IMR-90 (cell line): Measurements from ENCODE around the gene NEDD1. TPM values are rescaled to one million over a fixed set of nuclear protein-coding genes. Genes with fewer than 3 reads are reported as not detected.

Experiments
- ATAC-seq: fragments of 200-7000 bp; cut with Tn5 transposase; 2 replicates; pipeline ENCODE4 v1.9.1; 2020; ENCODE audit warnings: low read depth, mild to moderate bottlenecking, moderate library complexity
- BruUV-seq: library from RNA; stranded (reverse); fragments of 400-500 nt; replicated peaks from 2 replicates; lab custom pipeline; 2021; lab: Mats Ljungman, UMichigan
- CTCF ChIA-PET: fragments of 300-600 bp; formaldehyde crosslinking; extraction: SDS; loops from one replicate; lab custom pipeline; 2021; ENCODE audit warnings: antibody characterized with exemption; lab: Yijun Ruan, JAX
- POLR2A ChIA-PET: fragments of 300-600 bp; sonication (Branson Sonifier 250); formaldehyde crosslinking; loops from one replicate; lab custom pipeline; 2022; ENCODE audit warnings: antibody characterized with exemption; ENCODE audit not compliant: unreplicated experiment; lab: Charles Lee
- DNase-seq: peaks from one replicate; pipeline ENCODE4 v3.0.0; 2013
- H2AFZ ChIP-seq: replicated peaks from 2 replicates; pipeline ENCODE3; 2013; ENCODE audit warnings: low read length, mild to moderate bottlenecking; ENCODE audit not compliant: poor library complexity
- H2AK5ac ChIP-seq: 2 replicates; pipeline ENCODE4 v1.6.1; 2013; ENCODE audit warnings: low read depth, low read length, inconsistent platforms
- H2AK9ac ChIP-seq: replicated peaks from 2 replicates; pipeline ENCODE3; 2013; ENCODE audit warnings: mild to moderate bottlenecking, low read depth, low read length, moderate library complexity; ENCODE audit not compliant: poor library complexity
- H2BK120ac ChIP-seq: 2 replicates; pipeline ENCODE4 v1.6.1; 2013; ENCODE audit warnings: low read depth, low read length, inconsistent platforms
- H2BK15ac ChIP-seq: 3 replicates; pipeline ENCODE4 v1.6.1; 2013; ENCODE audit warnings: low read depth, low read length, inconsistent platforms
- H2BK20ac ChIP-seq: 2 replicates; pipeline ENCODE4 v1.6.1; 2013; ENCODE audit warnings: low read depth, mild to moderate bottlenecking, inconsistent platforms, low read length, moderate library complexity
- H2BK5ac ChIP-seq: 2 replicates; pipeline ENCODE4 v1.6.1; 2013; ENCODE audit warnings: mild to moderate bottlenecking, low read depth, low read length, inconsistent platforms; ENCODE audit not compliant: poor library complexity, severe bottlenecking
- H3K14ac ChIP-seq: replicated peaks from 2 replicates; pipeline ENCODE4 v1.6.1; 2013; ENCODE audit warnings: low read depth, low read length, inconsistent platforms
- H3K18ac ChIP-seq: 2 replicates; pipeline ENCODE4 v1.6.1; 2013; ENCODE audit warnings: low read depth, low read length, control low read depth
- H3K23ac ChIP-seq: 2 replicates; pipeline ENCODE4 v1.6.1; 2013; ENCODE audit warnings: low read depth, low read length, inconsistent platforms
- H3K27ac ChIP-seq: 2 replicates; pipeline ENCODE4 v1.5.1; 2013; ENCODE audit warnings: mild to moderate bottlenecking, control low read depth, low read length; ENCODE audit not compliant: insufficient read depth
- H3K27me3 ChIP-seq: 2 replicates; pipeline ENCODE4 v1.6.1; 2013; ENCODE audit warnings: low read length; ENCODE audit not compliant: control insufficient read depth, insufficient read depth
- H3K36me3 ChIP-seq: 2 replicates; pipeline ENCODE4 v1.6.1; 2013; ENCODE audit warnings: low read length, mixed read lengths; ENCODE audit not compliant: control insufficient read depth, insufficient read depth
- H3K4ac ChIP-seq: 2 replicates; pipeline ENCODE4 v1.6.1; 2013; ENCODE audit warnings: low read depth, low read length, inconsistent platforms
- H3K4me1 ChIP-seq: 2 replicates; pipeline ENCODE4 v1.6.1; 2013; ENCODE audit warnings: low read length, mixed read lengths; ENCODE audit not compliant: control insufficient read depth, insufficient read depth
- H3K4me2 ChIP-seq: 2 replicates; pipeline ENCODE4 v1.6.1; 2013; ENCODE audit warnings: low read depth, mild to moderate bottlenecking, control low read depth, low read length, moderate library complexity
- H3K4me3 ChIP-seq: 2 replicates; pipeline ENCODE4 v1.5.1; 2013; ENCODE audit warnings: low read depth, mild to moderate bottlenecking, control low read depth, low read length, moderate library complexity; ENCODE audit not compliant: insufficient read depth
- H3K56ac ChIP-seq: 2 replicates; pipeline ENCODE4 v1.6.1; 2013; ENCODE audit warnings: low read length, inconsistent platforms; ENCODE audit not compliant: insufficient read depth; ENCODE audit errors: extremely low read depth
- H3K79me1 ChIP-seq, 2 experiments: 2 replicates each; pipeline ENCODE4 v1.6.1; 2013; ENCODE audit warnings: low read length in 2 of 2, inconsistent platforms in 1 of 2, low read depth in 1 of 2
- H3K9ac ChIP-seq: 2 replicates; pipeline ENCODE4 v1.6.1; 2013; ENCODE audit warnings: low read depth, low read length, control low read depth
- H3K9me1 ChIP-seq: 2 replicates; pipeline ENCODE4 v1.6.1; 2013; ENCODE audit warnings: low read length, inconsistent platforms; ENCODE audit not compliant: insufficient read depth
- H3K9me3 ChIP-seq: 2 replicates; pipeline ENCODE4 v1.6.1; 2013; ENCODE audit warnings: low read length; ENCODE audit not compliant: control insufficient read depth, insufficient read depth
- H4K20me1 ChIP-seq: 2 replicates; pipeline ENCODE4 v1.6.1; 2013; ENCODE audit warnings: low read length, inconsistent platforms; ENCODE audit not compliant: insufficient read depth
- H4K5ac ChIP-seq: 2 replicates; pipeline ENCODE4 v1.6.1; 2013; ENCODE audit warnings: mild to moderate bottlenecking, low read depth, low read length, control low read depth
- H4K8ac ChIP-seq, 2 experiments: 2 replicates each; pipeline ENCODE4 v1.6.1; 2013; ENCODE audit warnings: low read depth in 2 of 2, low read length in 2 of 2, control low read depth in 1 of 2, inconsistent platforms in 1 of 2
- H4K91ac ChIP-seq: 2 replicates; pipeline ENCODE4 v1.6.1; 2013; ENCODE audit warnings: low read depth, low read length, inconsistent platforms; ENCODE audit not compliant: insufficient read depth
- BHLHE40 ChIP-seq: fragments of 150-350 bp; IDR thresholded peaks from 2 replicates; pipeline ENCODE4 v1.6.1; 2016; ENCODE audit warnings: mild to moderate bottlenecking, low read depth, low read length
- CEBPB ChIP-seq: IDR thresholded peaks from 2 replicates; pipeline ENCODE4 v1.6.1; 2012; ENCODE audit warnings: low read depth, low read length, improper control_type of control experiment
- CHD1 ChIP-seq: IDR thresholded peaks from 2 replicates; pipeline ENCODE4 v1.6.1; 2012; ENCODE audit warnings: low read depth, low read length, improper control_type of control experiment
- ELK1 ChIP-seq: fragments of 150-350 bp; IDR thresholded peaks from 2 replicates; pipeline ENCODE4 v1.6.1; 2016; ENCODE audit warnings: low read depth, mild to moderate bottlenecking, low read length, moderate library complexity, borderline replicate concordance
- FOS ChIP-seq: fragments of 150-350 bp; IDR thresholded peaks from 2 replicates; pipeline ENCODE4 v1.6.1; 2016; ENCODE audit warnings: low read depth, low read length
- MAFK ChIP-seq: IDR thresholded peaks from 2 replicates; pipeline ENCODE4 v1.6.1; 2012; ENCODE audit warnings: low read depth, low read length, improper control_type of control experiment
- MAZ ChIP-seq: IDR thresholded peaks from 2 replicates; pipeline ENCODE4 v1.6.1; 2012; ENCODE audit warnings: low read depth, mild to moderate bottlenecking, low read length, improper control_type of control experiment, moderate library complexity, borderline replicate concordance
- MXI1 ChIP-seq: IDR thresholded peaks from 2 replicates; pipeline ENCODE4 v1.6.1; 2012; ENCODE audit warnings: low read depth, mild to moderate bottlenecking, low read length, moderate library complexity, borderline replicate concordance
- NFE2L2 ChIP-seq: fragments of 150-350 bp; IDR thresholded peaks from 2 replicates; pipeline ENCODE4 v1.6.1; 2016; ENCODE audit warnings: low read depth, mild to moderate bottlenecking, low read length
- POLR2A ChIP-seq: IDR thresholded peaks from 2 replicates; pipeline ENCODE4 v1.6.1; 2012; ENCODE audit warnings: mild to moderate bottlenecking, low read depth, low read length
- RAD21 ChIP-seq: IDR thresholded peaks from 2 replicates; pipeline ENCODE4 v1.6.1; 2012; ENCODE audit warnings: low read length, improper control_type of control experiment
- RCOR1 ChIP-seq: IDR thresholded peaks from 2 replicates; pipeline ENCODE4 v1.6.1; 2012; ENCODE audit warnings: mild to moderate bottlenecking, low read length, improper control_type of control experiment; ENCODE audit not compliant: insufficient replicate concordance
- RFX5 ChIP-seq: IDR thresholded peaks from 2 replicates; pipeline ENCODE4 v1.8.0; 2012; ENCODE audit warnings: low read depth, mild to moderate bottlenecking, low read length, moderate library complexity
- SMC3 ChIP-seq: fragments of 150-350 bp; IDR thresholded peaks from 2 replicates; pipeline ENCODE4 v1.6.1; 2016; ENCODE audit warnings: low read depth, mild to moderate bottlenecking, antibody characterized with exemption, low read length, moderate library complexity
- USF2 ChIP-seq: fragments of 150-350 bp; IDR thresholded peaks from 2 replicates; pipeline ENCODE4 v1.6.1; 2017; ENCODE audit warnings: mild to moderate bottlenecking, antibody characterized with exemption, low read length, low read depth
- WGBS, 2 experiments: methylation state at CpG; one replicate each; pipeline versions ENCODE4 v1.1.5 to v1.1.7; 2013; ENCODE audit warnings: missing lambda C conversion rate in 2 of 2; ENCODE audit not compliant: insufficient read length in 1 of 2; ENCODE audit errors: extremely low coverage in 2 of 2; 5-methylcytosine and 5-hydroxymethylcytosine counted together
- dilution Hi-C: fragments of 300-500 bp; cut with HindIII; formaldehyde crosslinking; loops from one replicate; pipeline ENCODE4 v1.14.3; 2018; ENCODE audit warnings: low sequenced_read_pairs; ENCODE audit not compliant: unreplicated experiment
- in situ Hi-C: fragments of 300-500 bp; cut with MboI; formaldehyde crosslinking; loops from 3 replicates; pipeline ENCODE4 v1.14.3; 2019; ENCODE audit warnings: low sequenced_read_pairs, inconsistent platforms, mixed read lengths
- intact Hi-C: fragments of 100-400 bp; cut with micrococcal nuclease; formaldehyde crosslinking; loops from 2 replicates; pipeline ENCODE4 v1.10.0; 2022
- polyA plus RNA-seq, 3 experiments: library from polyadenylated mRNA; depleted of rRNA; stranded (reverse); fragments of >200 nt; gene quantifications; 2 replicates each; pipeline ENCODE4 v1.2.3, GENCODE V29; 2012; ENCODE audit warnings: low replicate concordance in 1 of 3
- total RNA-seq: library from RNA; depleted of rRNA; stranded (reverse); fragments of >200 nt; gene quantifications from 2 replicates; pipeline ENCODE4 v1.2.3, GENCODE V29; 2012
- TF ChIP-seq, protein P1 (sequence below): conservative IDR thresholded peaks from 2 replicates; pipeline ENCODE4 v1.5.1; 2012; ENCODE audit warnings: mild to moderate bottlenecking, low read depth, low read length, improper control_type of control experiment

The NEDD1 gene
- total and polyA plus RNA-seq, 2 of the 4 experiments (the other 2 are of a cell fraction) = 10.0 to 48.0 TPM

DNA sequence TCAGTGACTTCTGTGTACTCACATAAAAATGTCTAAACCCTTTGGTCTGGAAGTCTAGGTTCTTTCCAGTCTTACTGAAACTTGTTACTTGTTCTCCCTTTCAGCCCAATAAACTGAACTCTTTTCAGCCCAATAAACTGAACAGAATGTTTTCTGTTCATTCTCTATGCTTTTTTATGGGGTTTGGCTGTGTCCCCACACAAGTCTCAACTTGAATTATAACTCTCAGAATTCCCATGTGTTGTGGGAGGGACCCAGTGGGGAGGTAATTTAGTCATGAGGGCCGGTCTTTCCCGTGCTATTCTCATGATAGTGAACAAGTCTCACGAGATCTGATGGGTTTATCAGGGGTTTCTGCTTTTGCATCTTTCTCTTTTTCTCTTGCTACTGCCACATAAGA lies 15.0 kb upstream of the NEDD1 start:
- no peak overlapping the region for H3K4ac ChIP-seq
- no CpG with 5 or more reads among the region's 3 CpGs for WGBS, 2 experiments
- no peak overlapping the region for H3K14ac ChIP-seq

More for the DNA sequence above, 15.0 kb upstream of the NEDD1 start:
- no peak overlapping the region for H3K9ac ChIP-seq
- H3K79me1 ChIP-seq = no peaks in the 10 kb centered on the region
- H3K18ac ChIP-seq = no peak overlapping the region
- CTCF ChIA-PET = no interaction called here
- dilution Hi-C loops = no loop called here
- no peak overlapping the region for H3K4me2 ChIP-seq
- H2AK5ac ChIP-seq = no peak overlapping the region
- no peak overlapping the region for H3K27ac ChIP-seq
- no peak overlapping the region for H2AFZ ChIP-seq
- intact Hi-C loops = no loop called here
- no peak for TF ChIP-seq FOS
- no peak for TF ChIP-seq RAD21
- TF ChIP-seq, protein P1, sequence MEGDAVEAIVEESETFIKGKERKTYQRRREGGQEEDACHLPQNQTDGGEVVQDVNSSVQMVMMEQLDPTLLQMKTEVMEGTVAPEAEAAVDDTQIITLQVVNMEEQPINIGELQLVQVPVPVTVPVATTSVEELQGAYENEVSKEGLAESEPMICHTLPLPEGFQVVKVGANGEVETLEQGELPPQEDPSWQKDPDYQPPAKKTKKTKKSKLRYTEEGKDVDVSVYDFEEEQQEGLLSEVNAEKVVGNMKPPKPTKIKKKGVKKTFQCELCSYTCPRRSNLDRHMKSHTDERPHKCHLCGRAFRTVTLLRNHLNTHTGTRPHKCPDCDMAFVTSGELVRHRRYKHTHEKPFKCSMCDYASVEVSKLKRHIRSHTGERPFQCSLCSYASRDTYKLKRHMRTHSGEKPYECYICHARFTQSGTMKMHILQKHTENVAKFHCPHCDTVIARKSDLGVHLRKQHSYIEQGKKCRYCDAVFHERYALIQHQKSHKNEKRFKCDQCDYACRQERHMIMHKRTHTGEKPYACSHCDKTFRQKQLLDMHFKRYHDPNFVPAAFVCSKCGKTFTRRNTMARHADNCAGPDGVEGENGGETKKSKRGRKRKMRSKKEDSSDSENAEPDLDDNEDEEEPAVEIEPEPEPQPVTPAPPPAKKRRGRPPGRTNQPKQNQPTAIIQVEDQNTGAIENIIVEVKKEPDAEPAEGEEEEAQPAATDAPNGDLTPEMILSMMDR = no peak
- TF ChIP-seq NFE2L2 = no peak
- no peak for TF ChIP-seq BHLHE40
- no peak for TF ChIP-seq USF2
- TF ChIP-seq MXI1 = no peak
- TF ChIP-seq MAZ = no peak
- no peak for TF ChIP-seq RCOR1
- no peak for TF ChIP-seq ELK1
- no peak for TF ChIP-seq SMC3
- TF ChIP-seq RFX5 = no peak
- TF ChIP-seq CEBPB = no peak
- TF ChIP-seq MAFK = no peak
- TF ChIP-seq CHD1 = no peak
- TF ChIP-seq POLR2A = no peak
- no peak overlapping the region for H3K23ac ChIP-seq
- no peak overlapping the region for H2BK5ac ChIP-seq
- no TSS peak for BruUV-seq
- H3K9me3 ChIP-seq = no peaks in the 10 kb centered on the region
- H3K9me1 ChIP-seq = no peaks in the 10 kb centered on the region; the same call in 1 of the 2 replicates
- no peak overlapping the region for H2BK15ac ChIP-seq
- DNase-seq (no peak), ATAC-seq (no peak)
- H2BK120ac ChIP-seq = no peak overlapping the region
- peaks cover 4% of the 10 kb centered on the region for H3K4me1 ChIP-seq
- H4K8ac ChIP-seq = no peak overlapping the region
- no peaks in the 10 kb centered on the region for H3K27me3 ChIP-seq
- no peak overlapping the region for H4K91ac ChIP-seq
- no peak overlapping the region for H3K56ac ChIP-seq
- H2AK9ac ChIP-seq = no peak overlapping the region
- H4K5ac ChIP-seq = no peak overlapping the region
- in situ Hi-C loops = no loop called here
- no peak overlapping the region for H3K4me3 ChIP-seq
- no peak overlapping the region for H2BK20ac ChIP-seq
- POLR2A ChIA-PET = no interaction called here
- no peaks in the 10 kb centered on the region for H4K20me1 ChIP-seq
- no peaks in the 10 kb centered on the region for H3K36me3 ChIP-seq
